HG02938 (cell line): ENCODE results near the gene LCN6.
"Not testable (repeated sequence)": the region's sequence is repeated elsewhere in the genome, so short reads cannot be mapped to it uniquely, and the experiment has no call there.

Experiments used
- ATAC-seq: cut with Tn5 transposase; IDR thresholded peaks from one replicate; pipeline ENCODE4 v1.9.1; 2021; ENCODE audit warnings: mild to moderate bottlenecking, moderate library complexity; ENCODE audit not compliant: unreplicated experiment

The LCN6 gene

GRCh38 chr9:136784249-136784996, 36.1 kb upstream of the LCN6 start:
- no peak for ATAC-seq

DNA sequence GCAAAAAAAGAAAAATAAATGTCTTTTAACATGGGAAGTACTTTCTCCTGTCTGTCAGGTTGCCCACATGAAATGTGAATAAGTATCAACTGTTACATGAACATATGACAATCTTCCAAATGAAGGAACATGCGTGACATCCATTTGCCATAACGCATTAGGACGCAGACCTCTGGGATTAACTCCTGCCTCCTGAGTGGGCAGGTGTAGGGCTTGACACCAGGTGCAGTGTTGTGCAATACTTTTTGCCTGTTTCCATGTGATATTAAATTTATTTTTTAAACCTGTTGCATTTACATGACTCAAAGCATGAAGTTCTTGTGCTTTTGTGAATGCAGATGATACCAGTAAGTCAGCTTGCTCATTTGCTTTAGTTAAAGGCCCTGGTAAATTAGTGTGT, 34.1 kb upstream of the LCN6 start:
- no peak for ATAC-seq

DNA sequence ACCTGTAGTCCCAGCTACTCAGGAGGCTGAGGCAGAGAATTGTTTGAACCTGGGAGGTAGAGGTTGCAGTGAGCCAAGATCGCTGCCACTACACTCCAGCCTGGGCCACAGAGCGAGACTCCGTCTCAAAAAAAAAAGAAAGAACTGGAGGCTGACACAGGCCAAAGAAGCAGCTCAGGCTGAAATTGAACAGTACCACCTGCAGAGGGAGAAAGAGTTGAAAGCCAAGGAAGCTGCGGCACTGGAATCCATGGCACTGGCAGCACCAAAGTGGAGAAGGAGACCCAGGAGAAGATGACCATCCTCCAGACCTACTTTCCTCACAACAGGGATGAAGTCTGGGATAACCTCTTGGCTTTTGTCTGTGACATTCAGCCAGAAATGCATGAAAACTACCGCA, 31.5 kb upstream of the LCN6 start:
- ATAC-seq = no peak

DNA sequence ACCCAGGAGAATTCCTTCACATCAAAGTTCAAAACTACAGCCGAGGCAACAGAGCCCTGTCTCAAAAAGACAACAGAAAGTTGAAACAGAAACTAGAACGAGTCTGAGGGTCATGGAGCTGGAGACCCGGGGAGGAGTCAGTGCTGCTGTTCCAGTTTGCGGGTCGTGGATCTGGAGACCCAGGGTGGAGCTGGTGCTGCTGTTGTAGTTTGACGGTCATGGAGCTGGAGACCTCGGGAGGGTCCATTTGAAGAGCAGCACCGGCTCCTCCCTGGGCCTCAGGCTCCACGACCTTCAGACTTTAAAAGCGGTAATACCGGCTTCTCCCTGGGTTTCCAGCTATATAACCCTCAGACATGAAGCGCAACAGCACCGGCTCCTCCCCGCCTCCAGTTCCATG, 29.0 kb upstream of the LCN6 start:
- no peak for ATAC-seq

- no peak for ATAC-seq
These were observed 28.6 kb upstream of the LCN6 start for GRCh38 chr9:136776947-136777346.

- no peak for ATAC-seq
These were observed 26.9 kb upstream of the LCN6 start for GRCh38 chr9:136775191-136775590.

DNA sequence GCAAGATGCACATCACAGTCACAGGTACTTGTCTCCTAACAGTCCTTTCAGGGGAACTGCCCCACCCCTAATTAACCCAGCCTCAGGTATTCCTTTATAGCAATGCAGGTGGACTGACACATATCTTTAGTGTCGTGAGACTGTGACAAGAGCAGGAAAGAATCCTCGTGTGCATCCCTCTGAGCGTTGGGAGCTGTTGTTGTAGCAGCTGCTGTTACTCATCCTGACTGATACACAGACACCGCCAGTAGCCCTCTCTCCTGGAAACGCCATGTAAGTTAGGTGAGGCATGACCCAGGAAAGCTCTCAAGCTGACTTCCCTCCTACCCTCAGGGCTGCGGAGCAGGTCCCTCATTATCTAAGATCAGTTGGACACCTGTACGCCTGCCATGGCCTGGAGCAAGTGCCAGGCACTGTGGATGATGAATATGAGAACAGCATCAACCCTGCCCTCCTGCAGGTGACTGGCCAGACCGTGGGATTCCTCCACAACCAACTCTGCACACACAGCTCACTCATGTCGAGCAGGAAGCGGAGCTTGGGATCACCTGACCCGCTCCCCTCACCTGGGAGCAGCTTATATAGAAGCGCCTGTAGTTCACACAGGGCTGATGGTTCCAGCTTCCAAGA, 26.2 kb upstream of the LCN6 start:
- no peak for ATAC-seq

DNA sequence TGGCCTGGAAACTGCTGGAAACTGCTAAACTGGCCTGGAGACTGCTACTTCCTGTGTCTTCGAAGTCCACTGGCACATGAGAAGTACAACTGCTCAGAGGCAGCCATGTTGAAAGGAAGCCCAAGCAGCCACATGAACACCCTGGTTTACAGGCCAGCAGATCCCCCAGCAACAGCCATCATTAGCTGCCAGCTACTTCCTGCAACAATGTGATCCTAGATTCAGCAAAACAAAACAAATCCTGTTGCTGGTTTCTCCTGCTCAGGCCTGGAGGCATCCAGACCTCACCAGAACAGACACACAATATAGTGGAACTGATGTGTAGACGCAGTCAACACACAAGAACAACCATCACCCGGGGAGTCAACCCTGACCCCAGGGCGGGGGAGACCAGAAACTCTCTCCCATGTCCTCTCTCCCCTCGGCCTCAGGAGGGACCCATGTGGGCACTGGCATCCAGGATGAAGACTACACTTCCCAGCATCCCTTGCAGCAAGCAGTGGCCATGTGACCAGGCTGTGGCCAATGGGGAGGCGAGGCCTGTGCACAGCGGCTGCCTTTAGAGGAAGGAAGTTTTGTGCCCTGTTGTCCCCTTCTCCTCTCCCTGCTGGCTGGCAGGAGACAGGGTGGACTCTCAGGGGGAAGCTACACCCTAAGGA, 25.2 kb upstream of the LCN6 start:
- no peak for ATAC-seq

DNA sequence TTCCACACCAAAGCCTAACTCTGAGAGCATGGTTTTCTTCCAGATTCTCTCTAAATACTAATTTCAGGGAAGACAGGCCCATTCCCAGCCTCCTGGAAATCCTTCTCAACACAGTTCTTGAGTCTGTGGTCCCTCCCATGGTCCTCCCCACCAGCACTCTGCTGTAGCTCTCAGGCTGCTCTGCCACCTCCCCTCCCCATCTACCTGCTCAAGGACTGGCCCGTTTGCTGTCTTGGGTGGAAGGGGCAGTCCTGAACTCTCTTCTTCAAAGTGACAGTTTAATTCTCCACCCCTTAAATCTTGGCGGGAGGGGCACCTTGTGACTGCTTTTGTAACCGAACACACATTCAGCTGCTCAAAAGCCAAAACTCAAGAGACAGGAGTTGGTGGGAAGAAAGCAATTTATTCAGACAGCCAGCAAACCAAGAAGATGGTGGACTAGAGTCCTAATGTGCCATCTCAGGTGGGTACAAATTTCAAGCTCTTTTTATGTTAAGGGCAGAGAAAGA, 23.6 kb upstream of the LCN6 start:
- no peak for ATAC-seq

- no peak for ATAC-seq
These were observed 21.4 kb upstream of the LCN6 start for GRCh38 chr9:136769710-136770191.

- not testable (repeated sequence) for ATAC-seq
These were observed 18.2 kb upstream of the LCN6 start for GRCh38 chr9:136766410-136767120.

GRCh38 chr9:136765745-136766409, 17.6 kb upstream of the LCN6 start:
- not testable (repeated sequence) for ATAC-seq

GRCh38 chr9:136765041-136765440, 16.7 kb upstream of the LCN6 start:
- no peak for ATAC-seq

- ATAC-seq = no peak
These were observed 16.1 kb upstream of the LCN6 start, which contains the start of gene LCN15 for GRCh38 chr9:136764301-136764891. Gene LCN15 (minus strand): TSS chr9:136764518. CDS start chr9:136764488, 30 bp downstream.

DNA sequence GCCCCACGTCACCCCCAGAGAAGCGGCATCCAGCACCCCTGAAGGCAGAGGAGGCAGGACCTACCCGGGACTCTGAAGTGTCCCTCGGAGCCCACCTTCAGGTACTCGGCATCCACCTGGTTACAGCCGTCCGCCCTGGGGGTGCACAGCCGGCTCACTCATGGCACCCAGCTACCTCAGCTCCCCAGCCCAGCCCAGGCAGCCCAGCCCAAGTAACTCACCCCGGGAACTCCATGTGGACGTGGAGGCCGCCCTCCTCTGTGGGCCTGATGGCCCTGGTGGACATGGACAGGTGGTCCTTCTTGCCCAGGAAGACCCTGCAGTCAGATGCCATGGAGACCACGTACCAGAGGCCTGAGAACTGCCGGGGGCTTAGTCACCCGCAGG, 15.3 kb upstream of the LCN6 start:
- ATAC-seq = no peak

DNA sequence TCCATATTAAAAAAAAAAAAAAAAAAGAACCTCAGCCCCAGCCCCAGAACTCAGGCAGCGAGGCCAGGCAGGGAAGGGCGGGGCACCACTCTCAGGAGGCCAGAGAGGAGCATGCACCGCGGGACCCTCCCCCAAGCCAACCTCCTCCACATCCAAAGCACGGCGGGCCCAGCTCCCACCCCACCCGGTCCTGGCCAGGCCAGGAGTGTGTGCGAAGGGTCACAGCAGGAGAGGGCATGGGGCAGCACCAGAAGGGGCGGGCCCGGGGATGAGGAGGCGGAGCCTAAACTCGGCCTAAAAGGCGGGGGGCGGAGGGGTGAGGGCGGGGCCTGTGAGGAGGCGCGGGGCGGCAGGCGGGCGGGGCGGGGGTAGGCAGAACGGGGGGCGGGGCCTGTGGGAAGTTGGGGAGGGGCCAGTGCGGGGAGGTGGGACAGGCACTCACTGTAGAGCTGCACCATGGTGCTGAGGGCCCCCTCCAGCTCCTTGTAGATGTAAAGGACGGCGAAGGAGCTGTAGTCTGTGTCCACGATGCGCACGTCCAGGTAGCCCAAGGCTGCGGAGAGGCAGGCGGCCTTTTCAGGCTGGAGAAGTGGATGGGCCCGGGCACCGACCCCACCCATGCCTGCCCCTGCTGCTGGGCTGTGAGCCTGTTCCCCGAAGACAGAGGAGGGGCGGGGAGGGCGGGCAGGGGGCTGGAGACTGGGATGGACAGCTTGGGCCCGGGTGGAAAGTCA, 14.8 kb upstream of the LCN6 start:
- ATAC-seq = no peak

DNA sequence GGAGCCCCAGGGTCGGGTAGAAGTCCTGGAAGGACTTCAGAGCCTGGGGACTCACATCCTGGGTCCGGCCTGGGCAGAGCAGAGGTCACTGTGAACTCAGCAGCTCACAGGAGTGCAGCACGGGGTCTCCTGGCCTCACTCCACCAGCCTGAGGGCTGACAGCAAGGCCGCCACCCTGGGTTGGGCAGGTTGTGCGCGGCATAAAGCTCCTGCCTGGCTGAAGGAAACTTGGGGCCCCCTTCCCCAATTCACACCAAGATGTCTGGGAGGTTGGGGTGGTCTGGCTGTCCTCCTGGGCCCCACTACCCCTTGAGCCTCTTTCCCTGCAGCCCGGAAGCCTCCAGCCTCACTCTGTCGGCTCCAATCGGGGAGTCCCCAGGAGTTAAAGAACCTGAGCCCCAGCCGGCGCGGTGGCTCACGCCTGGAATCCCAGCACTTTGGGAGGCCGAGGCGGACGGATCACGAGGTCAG, 13.9 kb upstream of the LCN6 start:
- ATAC-seq = no peak

- no peak for ATAC-seq
These were observed 13.2 kb upstream of the LCN6 start for GRCh38 chr9:136761545-136761981.

DNA sequence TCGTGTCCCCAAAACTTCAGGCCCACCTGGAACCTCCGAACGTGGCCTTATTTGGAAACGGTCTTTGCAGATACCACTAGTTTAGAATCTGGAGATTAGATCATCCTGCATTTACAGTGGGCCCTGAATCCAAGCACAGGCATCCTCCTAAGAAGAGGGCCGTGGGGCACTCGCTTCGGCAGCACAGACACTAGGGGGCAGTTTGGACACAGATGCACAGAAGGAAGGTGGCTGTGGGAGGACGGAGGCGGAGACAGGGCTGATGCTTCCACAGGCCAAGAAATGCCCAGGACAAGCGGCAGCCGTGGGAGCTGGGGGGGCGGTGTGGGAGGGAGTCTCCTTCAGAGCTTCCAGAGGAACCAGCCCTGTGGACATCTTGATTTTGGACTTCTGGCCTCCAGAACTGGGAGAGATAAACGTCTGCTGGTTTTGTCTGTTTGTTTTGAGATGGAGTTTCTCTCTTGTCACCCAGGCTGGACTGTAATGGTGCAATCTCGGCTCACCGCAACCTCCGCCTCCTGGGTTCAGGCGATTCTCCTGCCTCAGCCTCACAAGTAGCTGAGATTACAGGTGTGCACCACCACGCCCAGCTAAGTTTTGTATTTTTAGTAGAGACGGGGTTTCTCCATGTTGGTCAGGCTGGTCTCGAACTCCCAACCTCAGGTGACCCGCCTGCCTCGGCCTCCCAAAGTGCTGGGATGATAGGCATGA, 12.7 kb upstream of the LCN6 start:
- not testable (repeated sequence) for ATAC-seq
